Keratinocyte (primary cell): Measurements from ENCODE around the gene NPC2. TPM values are rescaled to one million over a fixed set of nuclear protein-coding genes. Genes with fewer than 3 reads are reported as not detected.

ENCODE experiments used
- DNase-seq: peaks from one replicate; pipeline ENCODE4 v3.0.0-alpha.2; 2011; ENCODE audit warnings: low read depth, missing footprints, low spot score
- FAIRE-seq: peaks from 2 replicates; lab custom pipeline; 2011; peaks lifted over from hg19 to GRCh38; lab: Jason Lieb, UNC
- H2AFZ ChIP-seq: 2 replicates; pipeline ENCODE4 v1.6.0; 2012; ENCODE audit warnings: low read length, control low read depth, inconsistent platforms; ENCODE audit not compliant: control insufficient read depth
- H3K27ac ChIP-seq: 2 replicates; pipeline ENCODE4 v1.5.1; 2011; ENCODE audit warnings: low read length; ENCODE audit not compliant: control insufficient read depth, insufficient read depth
- H3K27me3 ChIP-seq: 3 replicates; pipeline ENCODE4 v1.6.0; 2011; ENCODE audit warnings: low read length; ENCODE audit not compliant: control insufficient read depth, insufficient read depth; ENCODE audit errors: extremely low read depth
- H3K36me3 ChIP-seq, 2 experiments: 2 replicates in 1 of 2; 3 replicates in 1 of 2; pipeline ENCODE4 v1.5.1; 2011; ENCODE audit warnings: low read length in 2 of 2, mild to moderate bottlenecking in 1 of 2; ENCODE audit not compliant: control insufficient read depth in 2 of 2, insufficient read depth in 2 of 2; ENCODE audit errors: extremely low read depth in 1 of 2
- H3K4me1 ChIP-seq: 3 replicates; pipeline ENCODE4 v1.5.1; 2011; ENCODE audit warnings: low read length; ENCODE audit not compliant: control insufficient read depth, insufficient read depth; ENCODE audit errors: extremely low read depth
- H3K4me2 ChIP-seq: 3 replicates; pipeline ENCODE4 v1.6.0; 2011; ENCODE audit warnings: low read depth, low read length; ENCODE audit not compliant: control insufficient read depth, insufficient read depth; ENCODE audit errors: extremely low read depth
- H3K4me3 ChIP-seq, 3 experiments: fragments of 200-600 bp in 1 of 3; sonication (generic) in 1 of 3; 2 replicates in 2 of 3; 3 replicates in 1 of 3; pipeline ENCODE4 v1.5.1; 2011 to 2016; ENCODE audit warnings: low read length in 3 of 3, mild to moderate bottlenecking in 3 of 3, control low read depth in 2 of 3, inconsistent platforms in 1 of 3, low read depth in 1 of 3, mixed read lengths in 1 of 3, mixed run types in 1 of 3, moderate library complexity in 1 of 3; ENCODE audit not compliant: control insufficient read depth in 2 of 3, insufficient read depth in 2 of 3; ENCODE audit errors: extremely low read depth in 1 of 3
- H3K79me2 ChIP-seq: 2 replicates; pipeline ENCODE4 v1.6.0; 2012; ENCODE audit warnings: low read length; ENCODE audit not compliant: control insufficient read depth, insufficient read depth
- H3K9ac ChIP-seq: 3 replicates; pipeline ENCODE4 v1.6.0; 2011; ENCODE audit warnings: low read length; ENCODE audit not compliant: control insufficient read depth, insufficient read depth; ENCODE audit errors: extremely low read depth
- H3K9me1 ChIP-seq: 3 replicates; pipeline ENCODE4 v1.6.0; 2011; ENCODE audit warnings: low read length; ENCODE audit not compliant: control insufficient read depth, insufficient read depth; ENCODE audit errors: extremely low read depth
- H3K9me3 ChIP-seq: 2 replicates; pipeline ENCODE4 v1.5.1; 2012; ENCODE audit warnings: low read depth, low read length; ENCODE audit not compliant: control insufficient read depth
- H4K20me1 ChIP-seq: 3 replicates; pipeline ENCODE4 v1.6.0; 2011; ENCODE audit warnings: low read length; ENCODE audit not compliant: control insufficient read depth, insufficient read depth; ENCODE audit errors: extremely low read depth
- EZH2 ChIP-seq: IDR thresholded peaks from one replicate; pipeline ENCODE4 v1.6.1; 2012; ENCODE audit warnings: inconsistent platforms, mild to moderate bottlenecking, low read length, moderate library complexity
- dilution Hi-C: fragments of 300-500 bp; cut with MboI; formaldehyde crosslinking; loops from one replicate; pipeline ENCODE4 v1.7.0; 2020; ENCODE audit warnings: low sequenced_read_pairs; ENCODE audit not compliant: extremely low pct_ligation_motif_present
- polyA plus RNA-seq, 5 experiments: library from polyadenylated mRNA; depleted of rRNA in 3 of 5; stranded (reverse) in 3 of 5; stranded (forward) in 1 of 5; unstranded in 1 of 5; fragments of >200 nt; gene quantifications; 1 replicate in 1 of 5; 2 replicates in 3 of 5; 3 replicates in 1 of 5; pipeline versions ENCODE4 v1.2.1 to v1.2.3, GENCODE V29; 2011 to 2012; ENCODE audit warnings: missing spikeins in 2 of 5, low read depth in 1 of 5, low replicate concordance in 1 of 5
- TF ChIP-seq, protein P1 (sequence below), 3 experiments: IDR thresholded peaks in 1 of 3; conservative IDR thresholded peaks in 1 of 3; optimal IDR thresholded peaks in 1 of 3; 2 replicates in 2 of 3; 3 replicates in 1 of 3; pipeline versions ENCODE3 to v1.5.1; 2011; ENCODE audit warnings: low read length in 3 of 3, mild to moderate bottlenecking in 3 of 3, moderate library complexity in 2 of 3, control low read depth in 1 of 3, inconsistent platforms in 1 of 3; ENCODE audit not compliant: insufficient read depth in 2 of 3; ENCODE audit errors: extremely low read depth in 1 of 3

NPC2 gene
- polyA plus RNA-seq, 1 donor (not counting 4 experiments of a cell fraction or from before 2014, with no cell fraction given), result 221 TPM

DNA sequence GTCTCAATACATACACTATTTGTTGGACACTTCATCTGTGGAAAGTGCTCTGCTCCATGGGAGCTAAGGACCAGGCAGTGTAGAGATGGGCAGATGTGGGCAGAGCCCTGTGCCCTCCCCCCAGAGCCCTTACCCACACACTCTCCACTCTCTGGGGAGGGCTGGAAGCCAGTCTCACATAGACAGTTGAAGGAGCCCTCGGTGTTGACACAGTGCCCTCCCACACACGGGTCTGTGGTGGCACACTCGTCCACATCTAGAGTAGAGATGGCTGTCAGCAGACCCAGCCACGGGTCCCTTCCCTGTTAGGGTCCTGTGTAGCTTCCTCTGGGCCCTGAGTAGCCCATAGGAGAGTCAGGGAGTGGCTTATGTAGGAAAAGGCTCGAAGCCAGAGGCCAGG lies 14.7 kb upstream of the NPC2 start:
- Histone ChIP-seq H4K20me1 (no peaks in the 10 kb centered on the region), H3K4me2 (no peak overlapping the region), H3K27ac (no peak overlapping the region), H3K9ac (no peak overlapping the region), H3K9me3 (no peaks in the 10 kb centered on the region), H3K4me1 (peaks cover 18% of the 10 kb centered on the region), H2AFZ (no peak overlapping the region), H3K36me3 (peaks cover 68 to 69% of the 10 kb centered on the region in 2 experiments), H3K9me1 (no peaks in the 10 kb centered on the region), H3K4me3 (no peak overlapping the region), H3K79me2 (no peaks in the 10 kb centered on the region), H3K27me3 (no peaks in the 10 kb centered on the region)
- dilution Hi-C loops, result no loop called here
- TF ChIP-seq, protein P1, sequence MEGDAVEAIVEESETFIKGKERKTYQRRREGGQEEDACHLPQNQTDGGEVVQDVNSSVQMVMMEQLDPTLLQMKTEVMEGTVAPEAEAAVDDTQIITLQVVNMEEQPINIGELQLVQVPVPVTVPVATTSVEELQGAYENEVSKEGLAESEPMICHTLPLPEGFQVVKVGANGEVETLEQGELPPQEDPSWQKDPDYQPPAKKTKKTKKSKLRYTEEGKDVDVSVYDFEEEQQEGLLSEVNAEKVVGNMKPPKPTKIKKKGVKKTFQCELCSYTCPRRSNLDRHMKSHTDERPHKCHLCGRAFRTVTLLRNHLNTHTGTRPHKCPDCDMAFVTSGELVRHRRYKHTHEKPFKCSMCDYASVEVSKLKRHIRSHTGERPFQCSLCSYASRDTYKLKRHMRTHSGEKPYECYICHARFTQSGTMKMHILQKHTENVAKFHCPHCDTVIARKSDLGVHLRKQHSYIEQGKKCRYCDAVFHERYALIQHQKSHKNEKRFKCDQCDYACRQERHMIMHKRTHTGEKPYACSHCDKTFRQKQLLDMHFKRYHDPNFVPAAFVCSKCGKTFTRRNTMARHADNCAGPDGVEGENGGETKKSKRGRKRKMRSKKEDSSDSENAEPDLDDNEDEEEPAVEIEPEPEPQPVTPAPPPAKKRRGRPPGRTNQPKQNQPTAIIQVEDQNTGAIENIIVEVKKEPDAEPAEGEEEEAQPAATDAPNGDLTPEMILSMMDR (optimal IDR thresholded peaks at IDR 0.05 in 1 of 3, IDR thresholded peaks at IDR 0.05 in 1 of 3, conservative IDR thresholded peaks at IDR 0.05 in 1 of 3; ENCODE audit: extremely low read depth in 1 of 3, insufficient read depth in 2 of 3, low read length in 3 of 3), result no peak
- no peak for TF ChIP-seq EZH2
- no peak for DNase-seq
- FAIRE-seq, result no peak

GRCh38 chr14:74507085-74507484 lies 14.0 kb upstream of the NPC2 start:
- Histone ChIP-seq H3K79me2 (no peaks in the 10 kb centered on the region), H4K20me1 (no peaks in the 10 kb centered on the region), H3K4me1 (peaks cover 22% of the 10 kb centered on the region), H3K9me1 (no peaks in the 10 kb centered on the region), H3K9me3 (no peaks in the 10 kb centered on the region), H2AFZ (no peak overlapping the region), H3K4me3 (no peak overlapping the region), H3K27ac (no peak overlapping the region), H3K36me3 (peaks cover 69 to 71% of the 10 kb centered on the region in 2 experiments), H3K9ac (no peak overlapping the region), H3K27me3 (no peaks in the 10 kb centered on the region), H3K4me2 (no peak overlapping the region)
- dilution Hi-C loops, result no loop called here
- DNase-seq, result no peak
- no peak for TF ChIP-seq EZH2
- TF ChIP-seq, protein P1 (optimal IDR thresholded peaks at IDR 0.05 in 1 of 3, IDR thresholded peaks at IDR 0.05 in 1 of 3, conservative IDR thresholded peaks at IDR 0.05 in 1 of 3; ENCODE audit: extremely low read depth in 1 of 3, insufficient read depth in 2 of 3, low read length in 3 of 3), result no peak
- no peak for FAIRE-seq
